ENCODE measurements around the gene PIEZO2. TPM values are rescaled to one million over a fixed set of nuclear protein-coding genes. Genes with fewer than 3 reads are reported as not detected.

PIEZO2 gene
- total RNA-seq, 4 donors from 2014 or later: 0.64 to 1.8 (median 1.6) TPM

DNA sequence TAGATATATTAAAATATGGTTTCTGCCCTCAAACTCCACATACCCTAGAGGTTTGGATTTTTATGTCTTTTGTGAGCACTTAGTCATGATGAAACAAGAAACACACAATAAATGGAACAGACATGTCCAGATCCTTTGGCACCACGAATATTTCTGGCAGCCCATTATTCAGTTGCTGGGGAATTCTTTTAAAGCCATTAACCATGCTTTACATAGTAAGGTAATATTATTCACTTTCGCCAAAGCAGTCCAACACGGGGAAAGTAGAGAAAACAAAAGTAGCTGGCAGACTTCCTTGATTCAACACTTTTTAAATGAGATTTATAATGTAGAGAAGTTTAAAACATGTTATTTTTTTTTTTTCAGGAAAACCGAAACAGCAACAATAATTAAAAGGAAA, 235.4 kb downstream of the PIEZO2 start:
- TF ChIP-seq POLR2AphosphoS5 (IDR thresholded peaks at IDR 0.05) (no peak), POLR2A (IDR thresholded peaks at IDR 0.05) (no peak), EP300 (IDR thresholded peaks at IDR 0.05) (no peak)
- TF ChIP-seq, protein P1, sequence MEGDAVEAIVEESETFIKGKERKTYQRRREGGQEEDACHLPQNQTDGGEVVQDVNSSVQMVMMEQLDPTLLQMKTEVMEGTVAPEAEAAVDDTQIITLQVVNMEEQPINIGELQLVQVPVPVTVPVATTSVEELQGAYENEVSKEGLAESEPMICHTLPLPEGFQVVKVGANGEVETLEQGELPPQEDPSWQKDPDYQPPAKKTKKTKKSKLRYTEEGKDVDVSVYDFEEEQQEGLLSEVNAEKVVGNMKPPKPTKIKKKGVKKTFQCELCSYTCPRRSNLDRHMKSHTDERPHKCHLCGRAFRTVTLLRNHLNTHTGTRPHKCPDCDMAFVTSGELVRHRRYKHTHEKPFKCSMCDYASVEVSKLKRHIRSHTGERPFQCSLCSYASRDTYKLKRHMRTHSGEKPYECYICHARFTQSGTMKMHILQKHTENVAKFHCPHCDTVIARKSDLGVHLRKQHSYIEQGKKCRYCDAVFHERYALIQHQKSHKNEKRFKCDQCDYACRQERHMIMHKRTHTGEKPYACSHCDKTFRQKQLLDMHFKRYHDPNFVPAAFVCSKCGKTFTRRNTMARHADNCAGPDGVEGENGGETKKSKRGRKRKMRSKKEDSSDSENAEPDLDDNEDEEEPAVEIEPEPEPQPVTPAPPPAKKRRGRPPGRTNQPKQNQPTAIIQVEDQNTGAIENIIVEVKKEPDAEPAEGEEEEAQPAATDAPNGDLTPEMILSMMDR (IDR thresholded peaks at IDR 0.05): no peak
- Histone ChIP-seq H3K4me3 (no peak overlapping the region), H3K36me3 (no peaks in the 10 kb centered on the region), H3K9me3 (no peaks in the 10 kb centered on the region), H3K27ac (no peak overlapping the region), H3K27me3 (no peaks in the 10 kb centered on the region), H3K4me1 (no peaks in the 10 kb centered on the region)
- WGBS, 2 donors (ENCODE audit: low coverage in 1 of 2): 15 to 28% methylated on average over 4 of the region's 4 CpGs
- ATAC-seq: no peak

DNA sequence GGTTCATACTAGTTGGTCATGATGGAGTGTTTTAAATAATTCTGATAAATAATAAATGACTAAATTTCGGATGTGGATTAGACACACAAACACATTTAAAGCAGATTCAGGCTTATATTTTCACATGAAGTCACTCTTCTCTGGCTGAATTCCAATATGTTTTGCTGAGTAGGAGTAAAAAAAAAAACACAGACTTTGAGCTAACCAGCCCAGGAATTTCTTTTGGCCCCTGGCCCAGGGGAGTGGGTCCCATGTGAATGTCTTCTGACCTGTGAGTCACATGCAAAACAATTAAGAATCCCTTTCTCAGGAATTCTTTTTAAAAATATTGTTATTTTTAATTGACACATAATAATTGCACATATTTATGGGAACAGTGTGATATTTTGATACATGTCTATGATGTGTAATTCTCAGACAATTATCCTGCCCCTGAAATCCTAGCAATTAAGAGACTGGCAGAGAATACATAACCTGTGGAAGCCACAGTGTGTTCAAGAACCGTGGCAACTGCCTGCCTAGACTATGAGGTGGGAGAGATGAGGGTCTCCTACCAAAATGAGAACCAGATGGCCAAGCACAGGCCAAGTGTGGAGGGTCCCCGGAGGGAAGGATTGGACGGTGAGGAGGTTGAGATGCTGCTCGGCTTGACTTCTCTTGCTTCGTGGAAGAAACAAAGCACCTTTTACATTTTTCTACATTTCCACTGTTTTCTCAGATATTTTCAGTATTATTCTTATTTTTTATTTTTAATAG, 236.4 kb downstream of the PIEZO2 start:
- TF ChIP-seq, protein P1 (IDR thresholded peaks at IDR 0.05): no peak
- TF ChIP-seq POLR2A (IDR thresholded peaks at IDR 0.05) (no peak), POLR2AphosphoS5 (IDR thresholded peaks at IDR 0.05) (no peak)
- Histone ChIP-seq H3K27ac (no peak overlapping the region), H3K4me1 (no peaks in the 10 kb centered on the region), H3K4me3 (no peak overlapping the region), H3K27me3 (no peaks in the 10 kb centered on the region), H3K36me3 (no peaks in the 10 kb centered on the region), H3K9me3 (no peaks in the 10 kb centered on the region)
- ATAC-seq: no peak
- 59 to 60% methylated on average over 6 of the region's 6 CpGs for WGBS, 2 donors (ENCODE audit: low coverage in 1 of 2)

DNA sequence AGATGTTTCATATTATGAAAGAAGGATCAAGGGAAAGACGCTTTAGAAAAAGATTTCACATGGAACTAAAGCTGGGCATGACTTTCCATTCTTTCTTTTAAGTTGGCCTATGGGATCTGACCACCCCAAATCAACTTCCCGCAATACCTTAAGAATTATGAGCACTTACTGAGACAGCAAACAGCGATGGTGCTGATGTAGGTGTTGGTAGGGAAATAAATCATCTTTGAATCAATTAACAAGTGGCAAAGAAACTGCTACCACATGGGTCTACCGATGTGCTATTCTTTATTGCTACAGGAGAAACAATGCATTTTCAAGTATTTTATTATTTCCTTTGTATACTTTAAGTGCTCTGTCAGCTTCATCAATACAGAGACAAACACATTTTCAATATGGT, 239.6 kb downstream of the PIEZO2 start:
- Histone ChIP-seq H3K4me3 (no peak overlapping the region), H3K27me3 (no peaks in the 10 kb centered on the region), H3K36me3 (no peaks in the 10 kb centered on the region), H3K4me1 (no peaks in the 10 kb centered on the region), H3K27ac (no peak overlapping the region), H3K9me3 (no peaks in the 10 kb centered on the region)
- no peak for ATAC-seq
- no peak for TF ChIP-seq EP300 (IDR thresholded peaks at IDR 0.05)
- TF ChIP-seq, protein P1 (IDR thresholded peaks at IDR 0.05): no peak
- TF ChIP-seq POLR2A (IDR thresholded peaks at IDR 0.05): no peak
- TF ChIP-seq POLR2AphosphoS5 (IDR thresholded peaks at IDR 0.05): no peak
- 96 to 98% methylated on average over 4 of the region's 4 CpGs for WGBS, 2 donors (ENCODE audit: low coverage in 1 of 2)

DNA sequence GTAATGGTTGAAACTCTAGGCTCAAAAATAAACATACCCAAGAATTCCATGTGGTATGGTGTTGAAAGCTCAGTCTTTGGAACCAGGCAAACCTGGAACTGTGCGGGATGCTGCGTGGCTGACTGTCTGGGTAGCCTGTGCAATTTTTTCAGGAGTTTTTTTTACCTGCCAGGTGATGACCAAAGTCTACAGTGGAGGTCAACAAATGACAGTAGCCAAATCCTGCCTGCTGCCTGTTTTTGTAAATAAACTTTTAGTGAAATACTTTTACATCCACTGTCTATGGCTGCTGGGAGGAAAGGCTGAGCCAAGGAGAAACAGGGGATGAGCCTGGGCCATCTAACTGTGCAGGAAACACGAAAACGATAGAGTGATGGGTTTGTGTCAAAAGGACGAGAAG, 240.6 kb downstream of the PIEZO2 start:
- ATAC-seq: no peak
- 71 to 93% methylated on average over 5 of the region's 5 CpGs for WGBS, 2 donors (ENCODE audit: low coverage in 1 of 2)
- TF ChIP-seq, protein P1 (IDR thresholded peaks at IDR 0.05): no peak
- no peak for TF ChIP-seq EP300 (IDR thresholded peaks at IDR 0.05)
- TF ChIP-seq POLR2AphosphoS5 (IDR thresholded peaks at IDR 0.05): no peak
- no peak for TF ChIP-seq POLR2A (IDR thresholded peaks at IDR 0.05)
- no peaks in the 10 kb centered on the region for H3K36me3 ChIP-seq
- no peak overlapping the region for H3K4me3 ChIP-seq
- no peaks in the 10 kb centered on the region for H3K4me1 ChIP-seq
- H3K9me3 ChIP-seq: no peaks in the 10 kb centered on the region
- no peaks in the 10 kb centered on the region for H3K27me3 ChIP-seq
- no peak overlapping the region for H3K27ac ChIP-seq

DNA sequence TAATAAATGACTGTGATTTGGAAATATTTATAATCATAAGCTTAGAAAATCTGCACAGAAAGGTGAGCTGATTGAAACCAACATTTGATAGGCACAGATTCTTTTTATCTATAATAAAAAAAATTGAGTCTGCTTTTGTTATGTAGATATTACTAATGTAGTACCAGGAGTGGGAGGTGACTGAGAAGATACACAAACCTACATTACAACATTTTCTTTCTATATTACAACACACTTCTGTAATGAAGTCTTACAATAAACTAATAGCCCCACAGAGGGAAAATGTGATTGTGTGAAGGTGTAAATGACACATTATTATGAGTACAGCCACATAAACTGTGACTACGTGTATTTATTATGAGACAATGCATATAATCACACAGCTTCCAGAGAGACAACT, 241.6 kb downstream of the PIEZO2 start:
- Histone ChIP-seq H3K9me3 (no peaks in the 10 kb centered on the region), H3K27me3 (no peaks in the 10 kb centered on the region), H3K4me1 (no peaks in the 10 kb centered on the region), H3K36me3 (no peaks in the 10 kb centered on the region), H3K4me3 (no peak overlapping the region), H3K27ac (no peak overlapping the region)
- WGBS, 2 donors (ENCODE audit: low coverage in 1 of 2): 75 to 92% methylated on average over 1 of the region's 1 CpG
- ATAC-seq: no peak
- TF ChIP-seq, protein P1 (IDR thresholded peaks at IDR 0.05): no peak

Measured in gastroesophageal sphincter (tissue), 4 donors.